NCI-H1694 (cell line): ENCODE results near the gene TEKT3.

ENCODE experiments used
- DNase-seq: peaks from one replicate; lab custom pipeline; 2025; lab: John Stamatoyannopoulos, UW

TEKT3 gene

DNA sequence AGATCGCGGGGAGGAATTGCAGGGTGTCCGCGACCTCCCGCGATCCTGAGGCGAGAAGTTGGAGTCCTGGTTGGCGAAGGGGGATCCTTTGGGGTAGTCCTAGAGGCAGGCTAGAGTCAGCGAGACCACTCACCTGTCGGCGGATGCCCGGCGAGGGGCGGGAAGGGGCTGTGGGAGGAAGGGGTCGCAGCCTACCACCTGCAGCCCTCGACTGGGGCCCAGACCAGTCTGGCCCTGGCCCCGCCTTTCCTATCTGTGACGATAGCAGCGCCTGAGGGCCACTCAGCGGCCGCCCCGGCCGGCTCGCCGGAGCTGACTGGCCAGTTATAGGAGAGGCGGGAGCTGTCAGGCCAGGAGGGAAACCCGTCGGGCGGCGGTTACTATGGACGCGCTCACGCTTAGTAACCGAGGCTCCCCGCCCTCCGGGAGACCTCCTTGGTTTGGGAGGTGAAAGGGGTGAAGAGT is at the start of gene TEKT3:
TSS of gene TEKT3 (minus strand) at position 213 of the 465 bp plus-strand sequence. CDS start 10,012 bp downstream, outside the sequence.
- DNase-seq: no peak

GRCh38 chr17:15388356-15389041 is 47.1 kb upstream of the TEKT3 start:
- no peak for DNase-seq

GRCh38 chr17:15386083-15386482 is 44.7 kb upstream of the TEKT3 start:
- DNase-seq: no peak

GRCh38 chr17:15385305-15385704 is 43.9 kb upstream of the TEKT3 start:
- no peak for DNase-seq

DNA sequence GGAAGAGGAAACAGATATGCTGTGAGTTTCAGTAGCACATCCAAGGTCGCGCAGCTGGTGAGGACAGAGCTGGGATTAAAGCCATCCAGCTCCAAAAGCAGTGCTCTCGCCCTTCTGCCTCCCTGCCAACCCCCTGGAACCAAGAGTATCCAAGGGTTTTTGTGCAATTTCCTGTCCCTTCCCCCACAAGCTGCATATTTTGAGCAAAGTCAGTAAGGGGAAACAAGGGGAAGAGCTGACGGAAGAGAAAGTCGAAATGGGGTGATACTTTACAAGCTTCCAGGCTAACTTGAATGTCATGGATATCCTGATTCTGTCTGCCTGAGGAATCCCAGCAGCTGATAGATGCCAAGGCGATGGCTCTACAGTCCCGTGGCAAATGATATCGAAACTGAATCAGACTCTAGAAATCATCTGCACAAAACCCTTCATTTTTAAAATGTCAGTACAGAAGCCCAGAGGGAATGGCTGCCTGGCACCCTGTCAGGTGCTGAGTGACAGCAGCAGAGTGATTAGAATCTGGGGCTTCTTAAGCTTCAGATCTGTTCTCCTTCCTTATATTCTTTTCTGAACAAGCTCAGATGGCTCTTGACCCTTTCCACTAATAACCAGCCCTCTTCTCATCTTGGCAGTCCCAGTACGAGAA is 42.9 kb upstream of the TEKT3 start:
- DNase-seq: no peak

GRCh38 chr17:15382914-15383313 is 41.5 kb upstream of the TEKT3 start:
- DNase-seq: no peak

DNA sequence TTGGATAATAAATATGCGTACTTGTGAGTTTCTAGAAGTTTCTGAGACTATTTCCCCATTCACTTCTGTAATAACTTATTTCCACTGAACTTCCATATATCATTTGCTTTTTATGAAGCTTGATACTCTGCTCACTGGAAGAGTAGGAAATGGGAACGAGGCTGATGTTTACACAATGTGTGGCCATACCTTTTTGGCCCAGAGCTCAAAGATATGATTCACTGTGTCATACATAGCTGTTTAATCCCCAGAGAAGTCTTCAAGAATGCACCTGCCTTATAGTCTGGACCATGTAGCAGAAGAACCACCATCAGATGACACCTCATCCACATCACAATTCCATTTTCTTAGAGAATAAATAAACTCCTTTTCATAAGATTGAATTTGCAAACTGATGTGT is 40.3 kb upstream of the TEKT3 start:
- no peak for DNase-seq

DNA sequence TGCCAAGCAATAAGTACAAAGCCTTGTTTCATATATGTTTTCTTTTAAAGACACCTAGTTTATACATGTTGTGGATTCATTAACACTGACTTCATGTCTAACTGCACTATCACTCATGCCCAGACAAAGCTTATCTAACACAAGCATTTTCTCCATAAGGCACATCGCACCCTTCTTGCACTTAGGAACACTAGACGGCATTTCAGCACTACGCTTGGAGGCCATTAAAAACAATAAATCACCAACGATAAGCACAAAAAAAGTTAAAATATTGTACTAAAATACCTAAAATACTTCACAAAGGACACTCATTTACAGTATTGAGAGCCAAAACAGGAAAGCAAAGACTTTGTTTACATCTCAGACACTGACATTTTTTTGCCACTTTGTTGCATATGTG is 39.0 kb upstream of the TEKT3 start:
- no peak for DNase-seq

GRCh38 chr17:15379659-15380058 is 38.3 kb upstream of the TEKT3 start:
- DNase-seq: no peak

- no peak for DNase-seq
Measured at GRCh38 chr17:15378243-15378642, 36.8 kb upstream of the TEKT3 start.

DNA sequence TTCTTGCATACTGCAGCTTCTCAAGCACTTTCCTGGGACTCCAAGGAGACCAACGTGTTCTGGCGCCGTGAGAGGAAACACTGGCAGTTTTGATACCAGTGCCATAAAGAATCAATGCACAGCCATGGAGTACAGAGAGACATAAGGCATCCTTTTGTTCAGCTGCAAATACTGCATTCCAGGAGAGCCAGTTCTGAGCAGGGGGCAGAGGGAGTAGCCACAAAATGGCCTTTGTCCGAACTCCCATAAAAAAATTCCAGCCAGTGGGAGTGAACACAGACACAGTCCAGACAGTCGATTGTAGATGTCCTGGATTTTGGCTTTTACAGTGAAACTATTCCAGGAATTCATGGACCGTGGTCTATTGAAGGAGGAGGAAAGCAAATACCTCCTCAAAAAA is 36.2 kb upstream of the TEKT3 start:
- DNase-seq: no peak

DNA sequence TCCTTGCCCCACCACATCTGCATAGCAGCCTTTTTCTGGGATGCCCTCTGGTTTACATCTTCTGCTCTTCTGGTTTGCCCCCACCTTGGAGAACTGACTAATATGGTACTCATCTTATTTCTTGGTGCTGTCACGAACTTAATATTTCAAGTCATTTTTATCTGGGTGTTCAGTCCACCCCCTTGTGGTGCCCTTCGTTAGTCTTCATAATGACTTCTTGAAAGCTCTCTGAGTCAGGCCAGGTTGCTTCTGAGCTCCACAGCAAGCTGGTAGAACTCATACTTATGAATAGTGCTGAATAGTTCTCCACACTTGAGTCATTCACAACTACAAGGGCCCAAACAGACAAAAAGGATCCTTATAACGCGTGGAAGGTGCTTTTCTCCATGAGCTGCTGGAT is 35.8 kb upstream of the TEKT3 start:
- DNase-seq: no peak

GRCh38 chr17:15371376-15372130 is 30.2 kb upstream of the TEKT3 start:
- no peak for DNase-seq

DNA sequence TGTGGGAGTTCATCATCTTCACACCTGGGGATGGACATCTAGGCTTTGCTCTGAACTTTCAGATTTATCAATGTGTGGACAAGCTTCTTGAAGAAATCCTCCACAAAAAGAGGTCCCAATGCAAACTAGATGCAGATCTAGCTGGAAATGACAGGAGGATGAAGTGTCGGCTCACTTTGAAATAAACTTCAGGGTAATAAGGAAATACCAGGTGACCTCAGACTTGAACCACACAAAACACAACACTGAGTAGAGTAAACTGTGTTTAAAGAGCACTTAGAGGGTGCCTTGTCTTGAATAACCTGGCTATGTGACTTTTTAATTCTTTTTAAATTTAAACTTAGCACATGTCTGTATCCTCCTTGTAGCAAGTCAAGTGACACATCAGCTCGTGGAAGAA is 27.2 kb upstream of the TEKT3 start:
- DNase-seq: no peak

GRCh38 chr17:15366026-15366425 is 24.6 kb upstream of the TEKT3 start:
- no peak for DNase-seq

- no peak for DNase-seq
Measured at GRCh38 chr17:15364615-15365014, 23.2 kb upstream of the TEKT3 start.

GRCh38 chr17:15363702-15364101 is 22.3 kb upstream of the TEKT3 start:
- no peak for DNase-seq

- no peak for DNase-seq
Measured at GRCh38 chr17:15361592-15361991, 20.2 kb upstream of the TEKT3 start.

GRCh38 chr17:15361151-15361550 is 19.8 kb upstream of the TEKT3 start:
- no peak for DNase-seq

DNA sequence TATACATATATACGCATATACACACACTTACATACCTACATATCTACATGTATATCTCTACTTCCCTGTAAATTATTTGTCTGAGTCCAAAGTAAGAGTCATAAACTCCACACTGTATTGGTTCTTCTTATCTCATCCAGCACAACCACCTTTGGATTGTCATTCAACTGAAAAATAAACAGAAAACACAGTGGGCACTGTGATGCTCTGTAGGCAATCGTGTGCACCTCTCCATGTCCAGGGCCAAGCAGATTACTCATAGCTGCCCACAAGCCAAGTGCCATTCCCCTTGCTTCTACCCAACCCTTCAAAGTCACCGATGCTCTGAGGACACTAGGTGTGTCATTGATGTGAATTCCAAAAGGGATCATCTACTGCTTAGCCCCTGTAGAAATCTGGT is 12.9 kb upstream of the TEKT3 start:
- DNase-seq: no peak

DNA sequence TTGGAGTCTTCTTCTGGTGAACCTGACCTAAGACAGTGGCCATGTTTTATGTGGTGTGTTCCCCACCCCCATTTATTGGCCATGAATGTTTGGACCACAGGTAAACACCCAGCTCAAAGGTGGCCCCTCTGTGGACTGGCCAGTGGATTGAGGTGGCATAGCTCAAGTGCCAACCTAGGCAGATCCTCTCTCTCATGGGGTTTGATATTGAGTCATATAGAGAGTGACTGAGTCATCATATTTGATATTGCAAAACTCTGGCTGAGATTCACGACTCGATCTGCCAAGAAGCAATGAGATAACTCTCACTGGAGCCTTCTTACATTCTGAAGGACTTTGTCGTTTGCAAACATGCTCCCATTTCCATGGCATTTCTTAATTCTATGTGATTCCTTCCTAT is 10.5 kb upstream of the TEKT3 start:
- no peak for DNase-seq

GRCh38 chr17:15351478-15351840 is 10.1 kb upstream of the TEKT3 start:
- DNase-seq: no peak

- DNase-seq: no peak
Measured at GRCh38 chr17:15350777-15351477, 9.5 kb upstream of the TEKT3 start.
